GM21390 (cell line): ENCODE results near the gene GMPR.

ENCODE experiments used
- ATAC-seq: cut with Tn5 transposase; IDR thresholded peaks from one replicate; pipeline ENCODE4 v1.9.1; 2021; ENCODE audit not compliant: unreplicated experiment

GMPR gene

DNA sequence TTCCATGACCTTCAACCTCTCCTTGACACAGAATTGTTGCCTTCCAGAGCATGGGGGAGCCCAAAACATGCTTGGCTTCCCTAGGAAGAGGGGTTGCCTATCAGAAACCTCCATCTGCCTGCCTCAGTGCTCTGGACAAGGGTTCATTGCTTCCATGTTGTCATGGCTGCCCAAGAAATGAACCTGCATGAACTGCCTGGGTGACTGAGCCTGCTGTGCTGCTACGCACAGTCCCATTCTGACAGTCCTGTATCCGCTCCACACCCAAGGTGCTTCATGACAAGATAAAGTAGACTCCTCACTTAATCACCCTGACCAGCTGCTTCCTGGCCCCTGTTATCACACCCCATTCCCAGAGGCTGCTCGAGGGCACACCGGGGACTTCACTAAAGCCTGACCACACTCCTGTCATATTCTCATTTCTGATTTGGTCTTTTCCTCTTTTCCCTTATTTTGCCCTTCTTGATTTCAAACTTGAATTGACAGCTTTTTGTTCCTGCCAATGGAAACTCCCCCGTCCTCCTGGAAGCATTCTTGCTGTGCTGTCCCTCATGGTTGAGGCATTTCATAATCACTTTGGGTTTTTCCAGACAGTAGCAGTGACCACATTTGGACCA, 31.9 kb downstream of the GMPR start:
- ATAC-seq: no peak

DNA sequence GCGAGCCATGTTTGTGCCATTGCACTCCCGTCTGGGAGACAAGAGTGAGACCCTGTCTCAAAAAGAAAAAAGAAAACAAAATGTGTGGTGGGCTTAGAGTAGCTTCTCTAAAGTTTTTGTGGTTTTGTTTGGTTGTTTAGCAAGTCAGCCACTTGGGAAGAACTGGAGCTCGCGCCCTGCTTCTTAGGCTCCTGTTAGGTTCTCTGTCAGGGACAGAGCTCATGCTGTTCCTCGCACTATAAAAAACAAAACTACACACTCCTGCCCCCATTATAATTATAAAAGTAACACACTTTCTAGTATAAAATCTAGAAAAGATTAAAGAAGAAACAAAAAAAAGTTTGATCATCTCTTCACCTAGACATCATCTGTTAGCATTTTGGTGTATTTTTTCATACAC, 33.0 kb downstream of the GMPR start:
- no peak for ATAC-seq

- ATAC-seq: no peak
Measured at GRCh38 chr6:16272201-16272600, 33.8 kb downstream of the GMPR start.

GRCh38 chr6:16273256-16273655, 34.9 kb downstream of the GMPR start:
- ATAC-seq: no peak

DNA sequence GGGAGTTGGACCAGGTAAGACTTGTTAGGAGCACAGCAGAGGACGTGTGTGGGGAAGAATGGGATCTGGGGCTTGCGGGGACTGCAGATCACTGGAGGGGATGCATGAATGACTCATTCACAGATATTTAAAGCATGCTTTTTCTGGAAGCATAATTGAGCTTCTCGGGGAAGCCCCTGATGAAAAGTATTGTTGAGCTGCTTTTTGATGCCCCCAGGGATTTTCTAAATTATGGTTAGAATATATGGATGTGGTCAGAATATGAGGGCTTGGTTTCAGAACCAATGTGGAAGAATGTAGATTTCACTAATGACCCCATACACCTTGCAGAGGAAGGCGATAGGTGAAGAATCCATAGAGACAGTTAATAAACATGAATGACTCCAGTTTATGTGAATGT, 36.1 kb downstream of the GMPR start:
- no peak for ATAC-seq

- no peak for ATAC-seq
Measured at GRCh38 chr6:16274885-16275589, 36.6 kb downstream of the GMPR start.

DNA sequence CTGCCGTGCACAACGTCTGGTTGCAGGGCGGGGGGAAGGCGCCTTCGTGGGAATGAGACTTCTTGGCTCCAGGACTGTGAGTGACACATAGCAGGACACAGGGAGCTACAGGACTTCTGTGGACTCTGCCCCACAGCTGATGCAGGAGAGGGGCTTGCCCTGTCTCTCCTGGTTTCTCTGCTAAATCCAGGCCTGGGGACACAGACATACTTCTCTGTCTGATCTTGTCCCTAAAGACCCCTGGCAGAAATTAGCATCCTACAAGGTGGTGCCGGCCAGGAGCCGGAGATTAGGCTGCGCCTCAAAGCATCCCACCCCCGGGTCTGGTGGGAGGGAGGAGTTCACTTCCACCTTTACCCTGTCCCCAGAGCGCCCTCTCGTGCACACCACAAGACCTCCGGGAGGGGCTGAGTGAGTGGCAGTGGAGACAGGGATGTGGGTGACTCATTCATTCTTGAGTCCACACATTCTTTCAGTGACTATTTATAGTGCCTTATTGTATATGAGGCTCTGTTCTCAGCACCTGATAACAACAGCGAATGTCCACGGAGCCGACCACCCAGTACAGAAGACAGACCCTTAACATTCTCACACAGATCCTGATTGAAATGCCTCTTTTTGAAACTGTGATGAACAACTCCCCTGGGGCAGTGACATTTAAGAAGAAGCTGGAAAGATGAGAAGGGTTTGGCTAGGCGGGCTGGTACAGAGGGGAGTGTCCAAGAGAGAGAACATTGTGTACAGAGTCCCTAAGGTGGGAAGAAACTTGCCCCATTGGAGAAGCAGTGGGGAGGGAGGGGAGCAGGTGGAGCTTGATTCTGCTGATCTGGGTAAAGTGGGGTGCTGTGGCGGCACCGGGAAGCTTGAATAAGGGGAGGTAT, 39.0 kb downstream of the GMPR start:
- no peak for ATAC-seq

DNA sequence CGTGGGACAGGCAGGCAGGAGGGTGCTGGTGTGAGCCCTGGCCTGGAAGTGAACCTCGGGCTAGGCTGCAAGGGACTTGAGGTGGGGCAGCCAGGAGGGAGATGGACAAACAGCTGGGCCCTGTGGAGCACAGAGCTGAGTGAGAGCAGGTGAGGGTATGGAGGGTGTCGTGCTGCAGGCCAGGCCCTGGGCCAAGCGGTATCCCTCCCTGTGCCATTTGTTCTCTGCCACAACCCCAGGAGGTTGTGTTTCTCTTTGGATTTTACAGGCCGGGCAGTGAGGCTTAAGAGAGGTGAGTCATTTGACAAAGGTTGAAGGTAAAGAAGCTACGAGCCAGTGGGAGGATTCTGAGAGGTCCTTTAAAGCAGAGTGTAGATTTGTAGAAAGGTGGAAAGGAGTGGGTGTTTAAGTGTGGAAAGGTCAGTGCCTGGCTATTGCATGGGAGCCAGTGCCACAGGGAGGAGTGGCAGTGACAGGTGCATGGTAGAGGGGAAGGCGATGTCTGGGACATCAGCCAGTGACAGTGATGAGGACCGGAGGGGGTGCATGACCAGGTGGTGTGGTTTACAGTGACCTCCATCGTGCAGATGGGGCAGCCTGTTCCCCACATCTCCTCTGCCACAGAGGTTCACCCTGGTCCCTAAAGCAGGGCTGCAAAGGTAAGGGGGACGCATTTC, 39.8 kb downstream of the GMPR start:
- ATAC-seq: no peak

DNA sequence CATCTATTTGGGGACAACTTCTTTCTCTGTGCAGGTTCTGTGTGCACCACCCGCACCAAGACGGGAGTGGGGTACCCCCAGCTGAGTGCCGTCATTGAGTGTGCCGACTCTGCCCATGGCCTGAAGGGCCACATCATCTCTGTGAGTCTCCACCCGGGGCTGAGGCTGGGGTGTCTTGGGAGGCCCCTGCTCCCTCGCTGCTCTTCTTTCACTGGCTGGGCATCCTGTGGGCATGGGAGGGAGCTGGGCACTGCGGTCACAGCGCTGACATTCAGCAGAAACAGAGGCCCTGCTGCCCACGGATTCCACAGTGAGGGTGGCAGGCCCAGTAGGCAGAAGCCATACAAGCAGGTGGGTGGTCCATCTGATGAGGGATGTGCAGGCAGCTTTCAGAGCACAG, 40.4 kb downstream of the GMPR start:
- no peak for ATAC-seq

DNA sequence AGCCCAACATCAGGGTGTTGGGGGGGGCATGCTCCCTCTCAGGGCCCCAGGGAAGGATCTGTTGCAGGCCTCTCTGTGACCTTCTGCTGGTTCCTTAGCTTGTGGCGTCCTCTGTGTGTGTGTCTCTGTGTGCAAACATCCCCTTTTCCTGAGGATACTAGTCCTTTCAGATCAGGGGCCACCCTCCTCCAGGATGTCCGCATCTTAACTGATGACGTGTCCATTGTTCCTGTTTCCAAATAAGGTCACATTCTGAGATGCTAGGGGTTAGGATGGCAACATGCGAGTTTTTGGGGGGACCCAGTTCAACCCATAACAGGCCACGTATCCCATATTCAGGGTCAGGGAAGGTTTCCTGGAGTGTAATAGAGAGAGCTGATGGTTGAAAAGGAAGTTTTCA, 40.9 kb downstream of the GMPR start:
- ATAC-seq: no peak

GRCh38 chr6:16282370-16282769, 44.0 kb downstream of the GMPR start:
- no peak for ATAC-seq

GRCh38 chr6:16284472-16284871, 46.1 kb downstream of the GMPR start:
- ATAC-seq: no peak

DNA sequence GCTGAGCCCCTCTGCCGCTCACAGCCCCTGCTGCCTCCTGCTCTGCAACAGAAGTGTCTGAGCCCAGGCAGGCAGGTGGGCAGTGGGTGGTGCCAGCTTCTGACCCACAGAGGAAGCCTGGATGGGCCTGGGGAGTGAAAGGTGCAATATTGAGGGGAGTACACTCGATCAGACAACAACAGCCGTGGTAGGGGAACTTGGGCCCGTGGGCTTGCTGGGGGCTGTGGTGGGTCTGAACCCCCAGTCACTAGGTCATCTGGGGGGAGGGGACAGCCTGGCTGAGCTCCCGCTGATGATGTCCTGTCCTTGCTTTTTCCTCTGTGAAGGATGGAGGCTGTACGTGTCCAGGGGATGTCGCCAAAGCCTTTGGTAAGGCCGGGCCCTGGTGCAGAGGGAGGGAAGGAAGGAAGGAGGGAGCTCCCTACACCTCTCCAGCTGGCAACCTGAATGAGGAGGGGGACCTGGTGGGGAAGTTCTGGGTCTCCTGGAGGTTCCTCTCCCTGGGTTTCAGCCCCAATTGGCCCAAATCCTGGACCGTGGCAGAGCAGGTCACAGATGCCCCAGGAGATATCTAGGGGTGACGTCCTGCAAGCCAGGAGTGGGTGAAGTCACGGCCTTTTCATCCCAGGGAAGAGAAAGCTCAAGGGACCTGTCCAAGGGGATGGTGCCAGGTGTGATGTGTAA, 47.2 kb downstream of the GMPR start:
- no peak for ATAC-seq

- no peak for ATAC-seq
Measured at GRCh38 chr6:16286151-16286522, 47.8 kb downstream of the GMPR start.

DNA sequence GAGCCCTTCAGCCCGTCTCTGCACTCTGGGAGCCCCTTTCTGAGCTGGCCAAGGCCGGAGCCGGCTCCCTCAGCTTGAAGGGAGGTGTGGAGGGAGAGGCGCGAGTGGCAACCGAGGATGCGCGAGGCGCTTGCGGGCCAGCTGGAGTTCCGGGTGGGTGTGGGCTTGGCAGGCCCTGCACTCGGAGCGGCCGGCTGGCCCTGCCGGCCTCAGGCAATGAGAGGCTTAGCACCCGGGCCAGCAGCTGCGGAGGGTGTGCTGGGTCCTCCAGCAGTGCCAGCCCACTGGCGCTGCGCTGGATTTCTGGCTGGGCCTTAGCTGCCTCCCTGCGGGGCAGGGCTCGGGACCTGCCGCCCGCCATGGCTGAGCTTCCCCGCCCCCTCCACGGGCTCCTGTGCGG, 49.8 kb downstream of the GMPR start:
- ATAC-seq: no peak

- no peak for ATAC-seq
Measured at GRCh38 chr6:16291739-16292138, 53.4 kb downstream of the GMPR start.

- ATAC-seq: no peak
Measured at GRCh38 chr6:16292432-16292831, 54.0 kb downstream of the GMPR start.

DNA sequence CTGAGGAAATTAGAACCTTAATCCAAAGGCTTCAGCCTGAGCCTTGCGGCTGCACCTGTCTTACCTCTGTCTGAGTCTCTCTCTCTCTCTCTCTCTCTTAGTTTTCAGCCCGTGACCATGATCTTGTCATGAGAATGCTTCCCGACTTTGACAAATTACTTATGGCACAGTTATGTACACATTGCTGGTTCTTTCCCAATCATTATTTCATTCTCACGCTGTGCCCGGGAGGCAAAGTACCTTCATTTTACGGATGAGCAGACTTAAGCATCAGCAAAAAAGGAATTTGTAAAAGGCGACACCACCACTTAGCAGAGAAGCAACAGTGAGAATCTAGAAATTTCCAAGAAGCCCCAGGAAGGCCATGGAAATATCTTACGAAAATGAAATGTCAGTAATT, 54.6 kb downstream of the GMPR start:
- ATAC-seq: no peak

GRCh38 chr6:16294371-16294770, 56.0 kb downstream of the GMPR start:
- ATAC-seq: no peak

DNA sequence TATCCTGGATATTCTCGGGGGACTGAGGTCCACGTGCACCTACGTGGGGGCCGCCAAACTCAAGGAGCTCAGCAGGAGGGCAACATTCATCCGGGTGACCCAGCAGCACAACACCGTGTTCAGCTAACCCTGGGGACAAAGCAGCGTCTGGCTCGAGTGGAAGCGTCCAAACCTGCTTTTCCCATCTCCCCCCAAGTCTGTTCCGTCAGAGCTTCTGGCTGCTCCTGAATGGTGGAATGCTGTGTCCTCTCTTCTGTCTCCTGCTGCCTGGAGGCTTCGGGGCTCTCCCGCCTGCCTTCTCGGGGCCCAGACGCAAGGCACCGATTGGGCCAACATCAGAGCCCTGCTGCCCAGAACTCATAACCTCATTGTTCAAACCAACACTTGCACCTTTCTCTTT, 56.7 kb downstream of the GMPR start:
- no peak for ATAC-seq

- no peak for ATAC-seq
Measured at GRCh38 chr6:16295471-16295870, 57.1 kb downstream of the GMPR start.
